Erythroblast (primary cell): Measurements from ENCODE around the gene RTN4.

ENCODE experiments used
- GATA1 ChIP-seq: IDR thresholded peaks from 2 replicates; pipeline ENCODE4 v1.6.1; 2011; ENCODE audit warnings: low read depth, mild to moderate bottlenecking, control low read depth, low read length, moderate library complexity
- POLR2A ChIP-seq: IDR thresholded peaks from 2 replicates; pipeline ENCODE4 v1.6.1; 2011; ENCODE audit warnings: mild to moderate bottlenecking, low read length

GRCh38 chr2:55059793-55060192, 9.5 kb upstream of the RTN4 start:
- TF ChIP-seq POLR2A (no peak), GATA1 (no peak)
